ENCODE results near the gene MYDGF. TPM values are rescaled to one million over a fixed set of nuclear protein-coding genes. Genes with fewer than 3 reads are reported as not detected.

Gene MYDGF
- total and polyA plus RNA-seq, 2 experiments from 2014 or later, result 207 to 591 TPM

DNA sequence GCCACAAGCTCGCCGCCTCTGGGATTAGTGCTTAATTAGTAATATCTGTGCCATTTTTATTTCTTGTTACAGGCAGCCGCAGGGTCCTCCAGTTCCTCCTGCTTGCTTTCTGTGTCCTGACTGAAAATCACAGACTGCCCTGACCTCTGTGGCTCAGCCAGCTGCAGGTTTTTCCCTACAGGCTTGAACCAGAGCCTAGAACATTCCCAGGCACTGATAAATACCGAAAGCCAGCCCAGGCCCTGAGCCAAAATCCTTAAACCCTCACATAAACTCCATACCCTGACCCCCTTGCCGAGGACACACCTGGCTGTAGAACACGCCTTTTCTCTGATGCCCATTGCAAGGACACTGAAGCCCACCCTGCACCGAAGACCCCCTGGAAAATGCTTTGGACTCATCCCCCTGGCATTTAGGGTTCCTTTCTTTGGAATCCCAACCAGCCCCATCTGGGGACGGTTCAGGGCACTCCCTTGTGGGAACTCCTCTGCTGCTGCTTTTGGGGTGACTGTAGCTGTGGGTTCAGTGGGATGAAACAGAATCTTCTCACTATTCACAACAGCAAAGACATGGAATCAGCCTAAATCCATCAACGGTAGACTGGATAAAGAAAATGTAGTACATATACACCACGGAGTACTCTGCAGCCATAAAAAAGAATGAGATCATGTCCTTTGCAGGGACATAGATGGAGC lies 38.0 kb upstream of the MYDGF start:
- Histone ChIP-seq H3K9me2 (ENCODE audit: insufficient read depth) (no peaks in the 10 kb centered on the region), H3F3A (ENCODE audit: insufficient read depth) (peaks cover 9% of the 10 kb centered on the region), H4K20me1 (ENCODE audit: insufficient read depth) (no peaks in the 10 kb centered on the region), H3K9ac (peak overlapping the region; percentile 3; the same call in 1 of the 2 replicates), H2AFZ (no peak overlapping the region), H3K4me2 (ENCODE audit: unreplicated experiment) (no peak overlapping the region), H3K4me3 (no peak overlapping the region), H3K79me2 (ENCODE audit: insufficient read depth) (peaks cover 24% of the 10 kb centered on the region; the same call in 1 of the 2 replicates), H3K27me3 (replicated peaks; ENCODE audit: insufficient read depth) (no peaks in the 10 kb centered on the region), H3K36me3 (ENCODE audit: low read depth) (peaks cover 6% of the 10 kb centered on the region; the same call in 1 of the 2 replicates), H3K27ac (peak overlapping the region; percentile 53), H3K4me1 (ENCODE audit: insufficient read depth) (peaks cover 17% of the 10 kb centered on the region), H3K9me3 (ENCODE audit: low read depth) (no peaks in the 10 kb centered on the region)
- DNase-seq, result peak; percentile 61
- 70 to 71% methylated on average over 10 of the region's 10 CpGs for WGBS, 2 experiments (ENCODE audit: low coverage in 1 of 2, low lambda C conversion rate in 2 of 2, missing lambda C conversion rate in 2 of 2)
- TF ChIP-seq EZH2phosphoT487 (IDR thresholded peaks at IDR 0.05; ENCODE audit: insufficient read depth, low read depth), result no peak
- TF ChIP-seq EZH2 (IDR thresholded peaks at IDR 0.05; ENCODE audit: insufficient read depth, poor library complexity, severe bottlenecking), result no peak
- in situ Hi-C loops (cut with MboI), result no loop called here

DNA sequence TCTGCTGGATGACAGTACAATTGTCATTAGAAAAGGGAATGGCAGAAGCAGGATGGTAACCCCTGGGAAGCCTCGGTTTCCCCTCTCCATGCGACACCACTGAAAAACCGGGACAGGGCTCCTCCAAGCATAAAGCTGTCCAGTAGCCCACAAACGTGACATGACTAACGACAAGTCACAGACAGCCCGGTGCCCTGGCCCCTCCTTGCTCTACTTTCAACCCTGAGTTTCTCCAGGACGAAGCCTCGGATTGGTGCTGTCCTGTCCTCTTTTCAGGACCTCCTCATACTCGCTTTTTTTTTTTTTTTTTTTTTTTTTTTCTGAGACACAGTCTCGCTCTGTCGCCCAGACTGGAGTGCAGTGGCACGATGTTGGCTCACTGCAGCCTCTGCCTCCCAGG lies 37.2 kb upstream of the MYDGF start:
- in situ Hi-C loops (cut with MboI), result no loop called here
- no peak for TF ChIP-seq EZH2 (IDR thresholded peaks at IDR 0.05; ENCODE audit: insufficient read depth, poor library complexity, severe bottlenecking)
- no peak for TF ChIP-seq EZH2phosphoT487 (IDR thresholded peaks at IDR 0.05; ENCODE audit: insufficient read depth, low read depth)
- 0 out of 2 replicates have a peak, but pooled peaks cover 6% of the 10 kb centered on the region for H3K36me3 ChIP-seq (ENCODE audit: low read depth)
- WGBS, 2 experiments (ENCODE audit: low coverage in 1 of 2, low lambda C conversion rate in 2 of 2, missing lambda C conversion rate in 2 of 2), result 84 to 87% methylated on average over 9 to 12 of the region's 12 CpGs
- peaks cover 9% of the 10 kb centered on the region for H3F3A ChIP-seq (ENCODE audit: insufficient read depth)
- H3K9me2 ChIP-seq (ENCODE audit: insufficient read depth), result no peaks in the 10 kb centered on the region
- H3K4me3 ChIP-seq, result no peak overlapping the region
- peaks cover 16% of the 10 kb centered on the region; the same call in 1 of the 2 replicates for H3K79me2 ChIP-seq (ENCODE audit: insufficient read depth)
- no peak overlapping the region for H2AFZ ChIP-seq
- no peaks in the 10 kb centered on the region for H3K9me3 ChIP-seq (ENCODE audit: low read depth)
- peak; percentile 22 for DNase-seq
- no peaks in the 10 kb centered on the region for H4K20me1 ChIP-seq (ENCODE audit: insufficient read depth)
- no peaks in the 10 kb centered on the region for H3K27me3 ChIP-seq (replicated peaks; ENCODE audit: insufficient read depth)
- H3K4me2 ChIP-seq (ENCODE audit: unreplicated experiment), result no peak overlapping the region
- peaks cover 13% of the 10 kb centered on the region for H3K4me1 ChIP-seq (ENCODE audit: insufficient read depth)
- no peak overlapping the region for H3K9ac ChIP-seq
- peak overlapping the region; percentile 53 for H3K27ac ChIP-seq

DNA sequence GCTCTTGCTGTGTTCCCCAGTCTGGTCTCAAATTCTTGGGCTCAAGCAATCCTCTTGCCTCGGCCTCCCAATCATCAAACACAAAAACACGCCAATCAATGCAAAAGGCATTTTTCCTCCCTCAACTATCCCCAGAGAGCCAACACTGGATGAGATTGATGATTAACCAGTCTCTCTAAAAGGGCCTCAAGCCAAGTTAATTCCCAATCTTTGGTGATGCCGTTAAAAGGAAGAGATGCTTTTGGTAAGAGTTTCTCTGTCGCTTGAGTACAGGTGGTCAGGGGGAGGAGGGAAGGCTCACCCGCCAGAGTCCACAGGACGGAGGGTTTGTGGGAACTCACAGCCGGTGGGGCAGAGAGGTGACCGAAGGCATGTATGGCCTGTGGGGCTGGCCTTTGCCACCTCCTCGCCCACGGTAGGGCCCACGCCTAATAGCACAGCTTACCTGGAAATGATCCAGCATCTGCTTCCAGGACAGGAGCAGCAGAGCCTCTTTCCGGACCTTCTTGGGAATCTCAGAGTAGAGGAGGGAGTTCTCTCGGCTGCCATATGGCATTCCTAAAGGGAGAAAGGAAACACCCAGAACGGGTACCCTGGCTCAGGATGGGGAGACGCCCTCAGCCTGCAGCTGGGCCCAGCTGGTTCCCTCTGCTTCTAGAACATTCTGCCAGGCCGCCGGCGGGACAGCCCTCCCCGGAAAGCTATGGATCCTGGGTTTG lies 35.4 kb upstream of the MYDGF start:
- H3K4me2 ChIP-seq (ENCODE audit: unreplicated experiment), result no peak overlapping the region
- H3K36me3 ChIP-seq (ENCODE audit: low read depth), result peaks cover 11% of the 10 kb centered on the region
- no peaks in the 10 kb centered on the region for H3K27me3 ChIP-seq (replicated peaks; ENCODE audit: insufficient read depth)
- no peak for DNase-seq
- no peaks in the 10 kb centered on the region for H3K9me2 ChIP-seq (ENCODE audit: insufficient read depth)
- no peak overlapping the region for H3K9ac ChIP-seq
- TF ChIP-seq EZH2 (IDR thresholded peaks at IDR 0.05; ENCODE audit: insufficient read depth, poor library complexity, severe bottlenecking) (no peak), EZH2phosphoT487 (IDR thresholded peaks at IDR 0.05; ENCODE audit: insufficient read depth, low read depth) (no peak)
- in situ Hi-C loops (cut with MboI), result no loop called here
- H3K9me3 ChIP-seq (ENCODE audit: low read depth), result no peaks in the 10 kb centered on the region
- no peak overlapping the region for H3K4me3 ChIP-seq
- H3K4me1 ChIP-seq (ENCODE audit: insufficient read depth), result peaks cover 13% of the 10 kb centered on the region
- 74 to 76% methylated on average over 19 of the region's 19 CpGs for WGBS, 2 experiments (ENCODE audit: low coverage in 1 of 2, low lambda C conversion rate in 2 of 2, missing lambda C conversion rate in 2 of 2)
- H2AFZ ChIP-seq, result no peak overlapping the region
- 0 out of 2 replicates have a peak, but pooled peaks cover 9% of the 10 kb centered on the region for H3K79me2 ChIP-seq (ENCODE audit: insufficient read depth)
- no peaks in the 10 kb centered on the region for H4K20me1 ChIP-seq (ENCODE audit: insufficient read depth)
- peaks cover 9% of the 10 kb centered on the region for H3F3A ChIP-seq (ENCODE audit: insufficient read depth)
- no peak overlapping the region for H3K27ac ChIP-seq

DNA sequence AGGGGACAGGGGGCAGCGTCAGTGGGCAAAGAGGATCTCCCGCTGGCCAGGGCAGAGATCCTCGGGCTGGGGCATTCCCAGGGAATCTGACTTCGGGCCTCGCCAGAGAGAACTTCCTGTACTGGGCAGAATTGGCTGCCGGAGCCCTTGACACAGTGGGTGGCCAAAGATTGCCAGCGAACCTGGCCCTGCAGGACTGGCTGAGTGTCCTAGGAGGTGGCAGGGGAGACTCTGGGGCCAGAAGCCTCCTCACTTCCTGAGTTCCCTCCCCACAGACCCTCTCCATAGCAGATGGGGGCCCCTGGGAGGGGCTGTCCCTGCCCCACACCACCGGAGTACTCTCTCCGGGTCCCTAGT lies 34.2 kb upstream of the MYDGF start:
- Histone ChIP-seq H3K27ac (no peak overlapping the region), H3F3A (ENCODE audit: insufficient read depth) (peaks cover 9% of the 10 kb centered on the region)

More for the DNA sequence above, 34.2 kb upstream of the MYDGF start:
- in situ Hi-C loops (cut with MboI), result no loop called here
- H3K9ac ChIP-seq, result no peak overlapping the region
- TF ChIP-seq EZH2 (IDR thresholded peaks at IDR 0.05; ENCODE audit: insufficient read depth, poor library complexity, severe bottlenecking), result no peak
- no peak for TF ChIP-seq EZH2phosphoT487 (IDR thresholded peaks at IDR 0.05; ENCODE audit: insufficient read depth, low read depth)
- WGBS, 2 experiments (ENCODE audit: low coverage in 1 of 2, low lambda C conversion rate in 2 of 2, missing lambda C conversion rate in 2 of 2), result 90 to 92% methylated on average over 9 of the region's 9 CpGs
- H3K36me3 ChIP-seq (ENCODE audit: low read depth), result peaks cover 11% of the 10 kb centered on the region
- no peak overlapping the region for H3K4me3 ChIP-seq
- H2AFZ ChIP-seq, result no peak overlapping the region
- H3K9me2 ChIP-seq (ENCODE audit: insufficient read depth), result no peaks in the 10 kb centered on the region
- H3K4me2 ChIP-seq (ENCODE audit: unreplicated experiment), result no peak overlapping the region
- H4K20me1 ChIP-seq (ENCODE audit: insufficient read depth), result no peaks in the 10 kb centered on the region
- 0 out of 2 replicates have a peak, but pooled peaks cover 9% of the 10 kb centered on the region for H3K79me2 ChIP-seq (ENCODE audit: insufficient read depth)
- H3K9me3 ChIP-seq (ENCODE audit: low read depth), result no peaks in the 10 kb centered on the region
- peaks cover 10% of the 10 kb centered on the region for H3K4me1 ChIP-seq (ENCODE audit: insufficient read depth)
- DNase-seq, result no peak
- H3K27me3 ChIP-seq (replicated peaks; ENCODE audit: insufficient read depth), result no peaks in the 10 kb centered on the region
